Panc1 (cell line): ENCODE measurements around the gene BRD3OS.

Experiments
- TCF7L2 ChIP-seq: IDR thresholded peaks from 2 replicates; pipeline ENCODE4 v1.6.1; 2011; ENCODE audit warnings: mild to moderate bottlenecking, low read depth, low read length, inconsistent platforms
- TF ChIP-seq, protein P1 (sequence below): fragments of 450-650 bp; IDR thresholded peaks from 2 replicates; pipeline ENCODE4 v1.5.1; 2017; ENCODE audit warnings: mild to moderate bottlenecking

DNA sequence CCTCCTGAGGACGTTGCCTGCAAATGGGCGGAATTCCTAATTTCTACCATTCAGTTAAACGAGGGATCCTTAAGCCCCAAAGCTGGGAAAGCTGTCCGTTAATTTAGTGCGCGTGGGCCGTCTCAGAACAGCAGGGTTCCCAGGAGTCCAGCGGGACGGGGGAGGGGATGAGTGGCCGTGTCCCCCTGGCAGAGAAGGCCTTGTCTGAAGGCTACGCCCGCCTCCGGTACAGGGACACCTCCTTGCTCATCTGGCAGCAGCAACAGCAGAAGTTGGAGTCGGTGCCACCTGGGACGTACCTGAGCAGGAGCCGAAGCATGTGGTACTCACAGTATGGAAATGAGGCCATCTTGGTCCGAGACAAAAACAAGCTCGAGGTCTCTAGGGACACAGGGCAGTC lies 1.3 kb downstream of the BRD3OS start:
- TF ChIP-seq, protein P1, sequence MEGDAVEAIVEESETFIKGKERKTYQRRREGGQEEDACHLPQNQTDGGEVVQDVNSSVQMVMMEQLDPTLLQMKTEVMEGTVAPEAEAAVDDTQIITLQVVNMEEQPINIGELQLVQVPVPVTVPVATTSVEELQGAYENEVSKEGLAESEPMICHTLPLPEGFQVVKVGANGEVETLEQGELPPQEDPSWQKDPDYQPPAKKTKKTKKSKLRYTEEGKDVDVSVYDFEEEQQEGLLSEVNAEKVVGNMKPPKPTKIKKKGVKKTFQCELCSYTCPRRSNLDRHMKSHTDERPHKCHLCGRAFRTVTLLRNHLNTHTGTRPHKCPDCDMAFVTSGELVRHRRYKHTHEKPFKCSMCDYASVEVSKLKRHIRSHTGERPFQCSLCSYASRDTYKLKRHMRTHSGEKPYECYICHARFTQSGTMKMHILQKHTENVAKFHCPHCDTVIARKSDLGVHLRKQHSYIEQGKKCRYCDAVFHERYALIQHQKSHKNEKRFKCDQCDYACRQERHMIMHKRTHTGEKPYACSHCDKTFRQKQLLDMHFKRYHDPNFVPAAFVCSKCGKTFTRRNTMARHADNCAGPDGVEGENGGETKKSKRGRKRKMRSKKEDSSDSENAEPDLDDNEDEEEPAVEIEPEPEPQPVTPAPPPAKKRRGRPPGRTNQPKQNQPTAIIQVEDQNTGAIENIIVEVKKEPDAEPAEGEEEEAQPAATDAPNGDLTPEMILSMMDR: no peak
- no peak for TF ChIP-seq TCF7L2
